ENCODE data around the gene EP400. TPM values are rescaled to one million over a fixed set of nuclear protein-coding genes. Genes with fewer than 3 reads are reported as not detected.

Gene EP400
- total and polyA plus RNA-seq, 2 of the 13 experiments (the other 11 are each of a cell fraction or from before 2014, with no cell fraction given), result 4.9 to 5.0 TPM

DNA sequence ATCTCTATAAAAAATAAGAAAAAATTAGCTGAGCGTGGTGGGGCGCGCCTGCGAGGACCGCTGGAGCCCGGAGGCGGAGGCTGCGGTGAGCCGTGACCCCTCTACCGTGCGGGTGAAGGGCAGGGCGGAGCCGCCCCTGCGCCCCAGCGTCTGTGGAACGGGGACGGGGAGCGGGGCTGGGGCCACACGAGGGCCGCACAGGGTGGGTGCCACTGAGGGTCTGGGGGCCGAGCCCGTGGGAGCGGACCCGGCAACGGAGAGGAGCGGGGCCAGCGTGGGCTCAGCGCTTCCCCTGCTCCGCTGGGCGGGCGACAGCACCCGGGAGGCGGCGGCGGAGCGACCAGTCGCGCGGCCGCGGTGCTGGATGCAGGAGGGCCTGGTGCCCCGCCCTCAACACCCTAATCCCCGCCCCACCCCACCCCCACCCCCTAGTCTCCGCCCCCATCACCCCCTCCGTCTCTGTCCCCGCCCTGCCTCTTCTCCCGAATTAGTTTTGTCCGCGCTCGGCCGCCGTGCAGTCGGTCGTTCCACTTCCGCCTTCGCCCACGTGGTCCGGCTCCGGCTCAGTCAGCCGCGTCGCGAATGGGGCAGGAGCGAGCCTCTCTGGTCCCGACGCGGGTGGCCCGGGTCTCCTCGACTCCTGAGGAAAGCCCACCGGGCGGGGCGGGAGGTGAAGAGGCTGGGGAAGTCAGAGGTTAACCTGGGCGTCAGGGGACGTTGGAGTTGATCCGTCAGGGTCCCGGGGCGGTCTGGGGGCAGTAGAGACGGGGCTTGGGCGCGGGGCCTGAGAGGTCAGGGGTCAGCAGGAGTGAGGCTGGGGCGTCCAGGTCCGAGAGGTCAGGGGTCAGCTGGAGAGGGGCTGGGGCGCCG, 20.8 kb upstream of the EP400 start, which contains the start of gene PUS1 (continued):
- TF ChIP-seq, protein P1, sequence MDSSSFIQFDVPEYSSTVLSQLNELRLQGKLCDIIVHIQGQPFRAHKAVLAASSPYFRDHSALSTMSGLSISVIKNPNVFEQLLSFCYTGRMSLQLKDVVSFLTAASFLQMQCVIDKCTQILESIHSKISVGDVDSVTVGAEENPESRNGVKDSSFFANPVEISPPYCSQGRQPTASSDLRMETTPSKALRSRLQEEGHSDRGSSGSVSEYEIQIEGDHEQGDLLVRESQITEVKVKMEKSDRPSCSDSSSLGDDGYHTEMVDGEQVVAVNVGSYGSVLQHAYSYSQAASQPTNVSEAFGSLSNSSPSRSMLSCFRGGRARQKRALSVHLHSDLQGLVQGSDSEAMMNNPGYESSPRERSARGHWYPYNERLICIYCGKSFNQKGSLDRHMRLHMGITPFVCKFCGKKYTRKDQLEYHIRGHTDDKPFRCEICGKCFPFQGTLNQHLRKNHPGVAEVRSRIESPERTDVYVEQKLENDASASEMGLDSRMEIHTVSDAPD (CRISPR knock-in tag; IDR thresholded peaks at IDR 0.05), result no peak
- TF ChIP-seq JUND (CRISPR knock-in tag; IDR thresholded peaks at IDR 0.05) (no peak), MAF1 (CRISPR knock-in tag; IDR thresholded peaks at IDR 0.05; ENCODE audit: borderline replicate concordance) (0 out of 2 replicates have a peak, but pooled peaks have one; percentile 58), ZNF546 (CRISPR knock-in tag; conservative IDR thresholded peaks at IDR 0.05) (no peak; the same call in 1 of the 2 replicates), SP1 (IDR thresholded peaks at IDR 0.05) (no peak), SP1 (CRISPR knock-in tag; IDR thresholded peaks at IDR 0.05) (peak; percentile 73), PLRG1 (conservative IDR thresholded peaks at IDR 0.05) (no peak), ETV5 (CRISPR knock-in tag; IDR thresholded peaks at IDR 0.05; ENCODE audit: borderline replicate concordance) (peak; percentile 66), ADNP (CRISPR knock-in tag; IDR thresholded peaks at IDR 0.05) (no peak), ZNF772 (CRISPR knock-in tag; IDR thresholded peaks at IDR 0.05) (peak; percentile 77; the same call in 1 of the 2 replicates), ZNF572 (CRISPR knock-in tag; IDR thresholded peaks at IDR 0.05) (peak; percentile 55; the same call in 1 of the 2 replicates), ZNF629 (CRISPR knock-in tag; conservative IDR thresholded peaks at IDR 0.05) (peak; percentile 26; the same call in 1 of the 2 replicates), ZNF121 (CRISPR knock-in tag; IDR thresholded peaks at IDR 0.05) (no peak), ZNF337 (CRISPR knock-in tag; IDR thresholded peaks at IDR 0.05; ENCODE audit: borderline replicate concordance, low read depth) (no peak), EEA1 (CRISPR knock-in tag; IDR thresholded peaks at IDR 0.05; ENCODE audit: borderline replicate concordance) (no peak), TSC22D2 (CRISPR knock-in tag; IDR thresholded peaks at IDR 0.05; ENCODE audit: borderline replicate concordance) (no peak; the same call in 1 of the 2 replicates), NR1H2 (CRISPR knock-in tag; IDR thresholded peaks at IDR 0.05; ENCODE audit: borderline replicate concordance, low read depth) (peak; percentile 80; the same call in 1 of the 2 replicates), ZMYM3 (CRISPR knock-in tag; IDR thresholded peaks at IDR 0.05) (peak; percentile 39), NKX3-1 (CRISPR knock-in tag; IDR thresholded peaks at IDR 0.05) (no peak), MAFK (conservative IDR thresholded peaks at IDR 0.05 in 1 of 2, IDR thresholded peaks at IDR 0.05 in 1 of 2; ENCODE audit: low read length in 2 of 2) (no peak), ZNF331 (CRISPR knock-in tag; IDR thresholded peaks at IDR 0.05) (peak; percentile 47; the same call in 1 of the 2 replicates)
- TF ChIP-seq, protein P2, sequence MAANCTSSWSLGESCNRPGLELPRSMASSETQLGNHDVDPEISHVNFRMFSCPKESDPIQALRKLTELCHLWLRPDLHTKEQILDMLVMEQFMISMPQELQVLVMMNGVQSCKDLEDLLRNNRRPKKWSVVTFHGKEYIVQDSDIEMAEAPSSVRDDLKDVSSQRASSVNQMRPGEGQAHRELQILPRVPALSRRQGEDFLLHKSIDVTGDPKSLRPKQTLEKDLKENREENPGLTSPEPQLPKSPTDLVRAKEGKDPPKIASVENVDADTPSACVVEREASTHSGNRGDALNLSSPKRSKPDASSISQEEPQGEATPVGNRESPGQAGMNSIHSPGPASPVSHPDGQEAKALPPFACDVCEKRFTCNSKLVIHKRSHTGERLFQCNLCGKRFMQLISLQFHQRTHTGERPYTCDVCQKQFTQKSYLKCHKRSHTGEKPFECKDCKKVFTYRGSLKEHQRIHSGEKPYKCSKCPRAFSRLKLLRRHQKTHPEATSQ (CRISPR knock-in tag; IDR thresholded peaks at IDR 0.05; ENCODE audit: borderline replicate concordance), result no peak; the same call in 1 of the 2 replicates
- TF ChIP-seq, protein P3, sequence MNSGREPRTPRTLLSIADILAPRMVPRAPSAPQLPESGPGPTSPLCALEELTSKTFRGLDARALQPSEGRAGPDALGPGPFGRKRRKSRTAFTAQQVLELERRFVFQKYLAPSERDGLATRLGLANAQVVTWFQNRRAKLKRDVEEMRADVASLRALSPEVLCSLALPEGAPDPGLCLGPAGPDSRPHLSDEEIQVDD (CRISPR knock-in tag; IDR thresholded peaks at IDR 0.05; ENCODE audit: borderline replicate concordance), result no peak
- TF ChIP-seq, protein P4, sequence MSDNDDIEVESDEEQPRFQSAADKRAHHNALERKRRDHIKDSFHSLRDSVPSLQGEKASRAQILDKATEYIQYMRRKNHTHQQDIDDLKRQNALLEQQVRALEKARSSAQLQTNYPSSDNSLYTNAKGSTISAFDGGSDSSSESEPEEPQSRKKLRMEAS (IDR thresholded peaks at IDR 0.05), result peak; percentile 99
- TF ChIP-seq, protein P5, sequence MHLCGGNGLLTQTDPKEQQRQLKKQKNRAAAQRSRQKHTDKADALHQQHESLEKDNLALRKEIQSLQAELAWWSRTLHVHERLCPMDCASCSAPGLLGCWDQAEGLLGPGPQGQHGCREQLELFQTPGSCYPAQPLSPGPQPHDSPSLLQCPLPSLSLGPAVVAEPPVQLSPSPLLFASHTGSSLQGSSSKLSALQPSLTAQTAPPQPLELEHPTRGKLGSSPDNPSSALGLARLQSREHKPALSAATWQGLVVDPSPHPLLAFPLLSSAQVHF (CRISPR knock-in tag; IDR thresholded peaks at IDR 0.05), result no peak
- TF ChIP-seq, protein P6, sequence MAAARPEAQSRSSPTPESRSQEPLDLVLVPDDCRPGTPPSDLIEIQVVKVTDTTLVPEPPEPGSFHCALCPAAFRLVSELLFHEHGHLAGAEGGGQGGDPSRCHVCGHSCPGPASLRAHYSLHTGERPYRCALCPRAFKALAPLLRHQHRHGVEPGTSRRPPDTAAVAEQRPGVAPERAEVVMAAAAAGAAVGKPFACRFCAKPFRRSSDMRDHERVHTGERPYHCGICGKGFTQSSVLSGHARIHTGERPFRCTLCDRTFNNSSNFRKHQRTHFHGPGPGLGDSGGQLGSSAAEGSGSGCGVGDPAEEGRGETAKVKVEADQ (CRISPR knock-in tag; IDR thresholded peaks at IDR 0.05; ENCODE audit: borderline replicate concordance), result peak; percentile 14; the same call in 1 of the 2 replicates
